K562 (cell line): ENCODE measurements around the gene HTR4. TPM values are rescaled to one million over a fixed set of nuclear protein-coding genes. Genes with fewer than 3 reads are reported as not detected.

Experiments
- BCOR ChIP-seq: fragments of 450-650 bp; IDR thresholded peaks from 2 replicates; pipeline ENCODE4 v1.6.1; 2016
- BHLHE40 ChIP-seq: IDR thresholded peaks from 2 replicates; pipeline ENCODE4 v1.6.1; 2011; ENCODE audit warnings: low read length, improper control_type of control experiment
- CCAR2 ChIP-seq: fragments of 200-400 bp; formaldehyde crosslinking; IDR thresholded peaks from 2 replicates; pipeline ENCODE4 v1.6.1; 2017; ENCODE audit warnings: mild to moderate bottlenecking, low read depth, low read length
- E2F5 ChIP-seq: sonication (generic); formaldehyde crosslinking; IDR thresholded peaks from 2 replicates; pipeline ENCODE4 v1.8.0; 2022; ENCODE audit warnings: mild to moderate bottlenecking, missing genetic modification reagents
- EZH2 ChIP-seq: IDR thresholded peaks from 2 replicates; pipeline ENCODE4 v1.6.1; 2012; ENCODE audit warnings: low read depth, mild to moderate bottlenecking, inconsistent platforms, low read length, borderline replicate concordance
- HDAC1 ChIP-seq, 2 experiments: fragments of 450-650 bp; IDR thresholded peaks; 2 replicates each; pipeline ENCODE4 v1.6.1; 2016 to 2017; ENCODE audit warnings: inconsistent platforms in 1 of 2, mild to moderate bottlenecking in 1 of 2, moderate library complexity in 1 of 2
- HLTF ChIP-seq: fragments of 450-650 bp; IDR thresholded peaks from 2 replicates; pipeline ENCODE4 v1.6.1; 2016
- HNRNPLL ChIP-seq: fragments of 200-400 bp; formaldehyde crosslinking; IDR thresholded peaks from 2 replicates; pipeline ENCODE4 v1.6.1; 2017; ENCODE audit warnings: low read length, low read depth, mild to moderate bottlenecking; ENCODE audit not compliant: poor library complexity, severe bottlenecking
- KDM2B ChIP-seq: fragments of 250-450 bp; sonication (Bioruptor Pico); IDR thresholded peaks from 2 replicates; pipeline ENCODE4 v1.8.0; 2021; ENCODE audit warnings: mild to moderate bottlenecking, moderate library complexity
- NFIC ChIP-seq: fragments of 450-650 bp; IDR thresholded peaks from 2 replicates; pipeline ENCODE4 v1.6.1; 2017; ENCODE audit warnings: mild to moderate bottlenecking, inconsistent platforms
- RFX7 ChIP-seq: fragments of 250-450 bp; sonication (Bioruptor Pico); IDR thresholded peaks from 2 replicates; pipeline ENCODE4 v1.5.1; 2021; ENCODE audit warnings: mild to moderate bottlenecking
- SMAD3 ChIP-seq: fragments of 450-650 bp; formaldehyde crosslinking; conservative IDR thresholded peaks from 2 replicates; pipeline ENCODE4 v1.4.0; 2020; ENCODE audit warnings: mild to moderate bottlenecking
- TEAD2 ChIP-seq: fragments of 450-650 bp; IDR thresholded peaks from 2 replicates; pipeline ENCODE4 v1.6.1; 2016; ENCODE audit warnings: missing genetic modification characterization, control low read depth, missing compliant biosample characterization
- ZFP91 ChIP-seq: sonication (generic); formaldehyde crosslinking; IDR thresholded peaks from 2 replicates; pipeline ENCODE4 v1.8.0; 2022; ENCODE audit warnings: mild to moderate bottlenecking, missing genetic modification reagents
- ZNF165 ChIP-seq: fragments of 250-450 bp; sonication (Bioruptor Pico); IDR thresholded peaks from 2 replicates; pipeline ENCODE4 v1.4.0; 2020; ENCODE audit warnings: borderline replicate concordance
- ZNF277 ChIP-seq: fragments of 250-450 bp; sonication (Bioruptor Pico); IDR thresholded peaks from 2 replicates; pipeline ENCODE4 v1.8.0; 2022; ENCODE audit warnings: inconsistent platforms, mild to moderate bottlenecking, moderate library complexity, borderline replicate concordance
- ZNF282 ChIP-seq: sonication (generic); formaldehyde crosslinking; IDR thresholded peaks from 2 replicates; pipeline ENCODE4 v1.8.1; 2023; ENCODE audit warnings: missing genetic modification reagents
- ZNF766 ChIP-seq: fragments of 200-800 bp; sonication (Bioruptor generic); conservative IDR thresholded peaks from 2 replicates; pipeline ENCODE4 v1.6.1; 2016; ENCODE audit warnings: missing genetic modification characterization, missing compliant biosample characterization
- ZSCAN29 ChIP-seq: fragments of 450-650 bp; IDR thresholded peaks from 2 replicates; pipeline ENCODE4 v1.6.1; 2017
- polyA plus RNA-seq, 8 experiments: library from polyadenylated mRNA; depleted of rRNA in 4 of 8; stranded (reverse) in 5 of 8; unstranded in 3 of 8; fragments of >200 nt; fragmentation: Nextera tagmentation in 2 of 8; fragmentation: Illumina TruSeq in 1 of 8; extraction: Ambion mirVana in 2 of 8; extraction: Trizol in 1 of 8; gene quantifications; 2 replicates each; pipeline versions ENCODE4 v1.2.1 to v1.2.3, GENCODE V29; 2011 to 2014; ENCODE audit warnings: inconsistent platforms in 1 of 8, missing spikeins in 1 of 8
- total RNA-seq, 7 experiments: library from RNA; depleted of rRNA in 6 of 7; stranded (reverse); fragments of >200 nt in 6 of 7; fragmentation: Illumina TruSeq in 2 of 7; extraction: Trizol in 2 of 7; gene quantifications; 2 replicates each; pipeline versions ENCODE4 v1.2.1 to v1.2.3, GENCODE V29; 2011 to 2021; ENCODE audit warnings: low replicate concordance in 1 of 7
- TF ChIP-seq, protein P1 (sequence below): fragments of 250-450 bp; sonication (Bioruptor Pico); IDR thresholded peaks from 2 replicates; pipeline ENCODE4 v1.8.0; 2021; ENCODE audit warnings: moderate library complexity, mild to moderate bottlenecking, inconsistent platforms
- TF ChIP-seq, protein P2 (sequence below): sonication (generic); formaldehyde crosslinking; IDR thresholded peaks from 2 replicates; pipeline ENCODE4 v1.8.0; 2022; ENCODE audit warnings: missing genetic modification reagents, mild to moderate bottlenecking, moderate library complexity, borderline replicate concordance

HTR4 gene
- total and polyA plus RNA-seq, 9 of the 15 experiments (the other 6 are each of a cell fraction or from before 2014, with no cell fraction given) = 0.13 TPM; not detected in 8

DNA sequence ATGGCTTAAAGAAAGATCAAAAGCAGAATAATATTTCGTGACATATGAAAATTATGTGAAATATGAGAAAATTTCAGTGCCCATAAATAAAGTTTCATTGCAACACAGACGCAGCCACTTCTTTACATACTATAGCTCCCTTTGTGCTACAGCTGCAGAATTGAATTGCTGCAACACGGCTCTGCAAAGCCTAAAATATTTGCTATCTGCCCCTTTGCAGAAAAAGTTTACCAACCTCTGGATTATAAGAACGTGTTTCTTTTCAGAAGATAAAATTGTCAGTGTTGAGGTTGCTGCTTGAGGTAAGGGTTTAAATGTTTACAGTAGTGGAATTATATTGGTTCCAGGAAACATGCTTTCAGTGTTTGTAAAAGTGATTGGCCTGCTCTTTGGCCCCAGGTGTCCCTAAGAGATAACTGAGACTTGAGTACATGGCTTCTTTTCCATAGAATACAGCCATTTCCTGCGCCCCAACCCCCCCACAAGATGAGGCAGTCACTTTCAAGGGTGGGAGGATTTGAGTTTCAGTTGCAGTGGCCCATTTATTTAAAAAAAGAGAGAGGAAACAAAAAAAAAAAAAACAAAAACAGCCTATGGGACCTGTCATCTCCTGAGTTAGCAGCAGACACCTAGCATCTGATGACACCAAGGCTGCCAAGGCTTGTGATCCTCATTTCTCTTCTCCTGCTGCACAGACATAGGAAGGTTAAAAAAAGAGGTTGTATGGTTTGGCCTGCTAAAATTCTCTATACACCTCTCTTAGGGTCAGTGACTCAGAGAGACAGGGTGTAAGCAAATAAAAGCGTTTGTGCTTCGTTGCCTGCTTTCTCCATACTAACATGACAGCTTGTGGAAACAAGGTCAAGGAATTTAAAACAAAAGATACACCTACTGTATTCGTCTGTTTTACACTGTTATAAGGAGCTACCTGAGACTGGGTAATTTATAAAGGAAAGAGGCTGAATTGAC is 28.0 kb upstream of the HTR4 start (continued):
- TF ChIP-seq, protein P1, sequence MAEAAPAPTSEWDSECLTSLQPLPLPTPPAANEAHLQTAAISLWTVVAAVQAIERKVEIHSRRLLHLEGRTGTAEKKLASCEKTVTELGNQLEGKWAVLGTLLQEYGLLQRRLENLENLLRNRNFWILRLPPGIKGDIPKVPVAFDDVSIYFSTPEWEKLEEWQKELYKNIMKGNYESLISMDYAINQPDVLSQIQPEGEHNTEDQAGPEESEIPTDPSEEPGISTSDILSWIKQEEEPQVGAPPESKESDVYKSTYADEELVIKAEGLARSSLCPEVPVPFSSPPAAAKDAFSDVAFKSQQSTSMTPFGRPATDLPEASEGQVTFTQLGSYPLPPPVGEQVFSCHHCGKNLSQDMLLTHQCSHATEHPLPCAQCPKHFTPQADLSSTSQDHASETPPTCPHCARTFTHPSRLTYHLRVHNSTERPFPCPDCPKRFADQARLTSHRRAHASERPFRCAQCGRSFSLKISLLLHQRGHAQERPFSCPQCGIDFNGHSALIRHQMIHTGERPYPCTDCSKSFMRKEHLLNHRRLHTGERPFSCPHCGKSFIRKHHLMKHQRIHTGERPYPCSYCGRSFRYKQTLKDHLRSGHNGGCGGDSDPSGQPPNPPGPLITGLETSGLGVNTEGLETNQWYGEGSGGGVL (CRISPR knock-in tag) = no peak
- TF ChIP-seq HLTF (0 out of 2 replicates have a peak, but pooled peaks have one; percentile 39), ZFP91 (CRISPR knock-in tag) (no peak), ZNF282 (no peak), HNRNPLL (no peak), ZNF277 (no peak), EZH2 (no peak), ZNF766 (CRISPR knock-in tag) (0 out of 2 replicates have a peak, but pooled peaks have one; percentile 27), SMAD3 (CRISPR knock-in tag) (no peak), ZSCAN29 (no peak), TEAD2 (tag) (no peak), CCAR2 (no peak), E2F5 (CRISPR knock-in tag) (no peak), BCOR (peak; percentile 67; the same call in 1 of the 2 replicates), HDAC1 (IDR thresholded peaks at IDR 0.05) (peak; percentile 82 to 98; a peak in 3 of 4 replicates), KDM2B (CRISPR knock-in tag) (no peak), NFIC (peak; percentile 84), RFX7 (no peak), ZNF165 (no peak), BHLHE40 (peak; percentile 72)
- TF ChIP-seq, protein P2, sequence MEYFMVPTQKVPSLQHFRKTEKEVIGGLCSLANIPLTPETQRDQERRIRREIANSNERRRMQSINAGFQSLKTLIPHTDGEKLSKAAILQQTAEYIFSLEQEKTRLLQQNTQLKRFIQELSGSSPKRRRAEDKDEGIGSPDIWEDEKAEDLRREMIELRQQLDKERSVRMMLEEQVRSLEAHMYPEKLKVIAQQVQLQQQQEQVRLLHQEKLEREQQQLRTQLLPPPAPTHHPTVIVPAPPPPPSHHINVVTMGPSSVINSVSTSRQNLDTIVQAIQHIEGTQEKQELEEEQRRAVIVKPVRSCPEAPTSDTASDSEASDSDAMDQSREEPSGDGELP (CRISPR knock-in tag) = no peak
